NCI-H146 (cell line): ENCODE data around the gene GDF10.

Experiments
- DNase-seq: peaks from one replicate; lab custom pipeline; 2025; lab: John Stamatoyannopoulos, UW

Gene GDF10

DNA sequence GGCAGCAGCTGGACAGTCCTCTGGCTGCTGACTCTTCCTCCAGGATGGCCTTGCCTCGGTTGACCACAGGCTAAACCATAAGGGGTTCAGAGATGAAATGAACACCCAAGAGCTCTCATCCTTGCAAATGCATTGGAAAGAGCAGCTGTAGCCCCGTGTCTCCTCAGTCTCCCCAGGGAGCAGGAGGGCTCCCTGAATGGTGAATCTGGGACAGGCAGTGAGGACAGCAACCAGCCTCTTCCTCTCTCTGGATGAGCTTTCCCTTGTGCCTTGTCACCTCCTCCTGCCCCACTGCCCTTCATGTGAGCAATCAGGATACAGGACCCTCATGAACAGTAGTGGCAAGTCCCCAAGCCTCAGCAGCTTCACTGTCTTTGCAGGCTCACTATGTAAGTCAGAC lies 23.9 kb upstream of the GDF10 start:
- no peak for DNase-seq

DNA sequence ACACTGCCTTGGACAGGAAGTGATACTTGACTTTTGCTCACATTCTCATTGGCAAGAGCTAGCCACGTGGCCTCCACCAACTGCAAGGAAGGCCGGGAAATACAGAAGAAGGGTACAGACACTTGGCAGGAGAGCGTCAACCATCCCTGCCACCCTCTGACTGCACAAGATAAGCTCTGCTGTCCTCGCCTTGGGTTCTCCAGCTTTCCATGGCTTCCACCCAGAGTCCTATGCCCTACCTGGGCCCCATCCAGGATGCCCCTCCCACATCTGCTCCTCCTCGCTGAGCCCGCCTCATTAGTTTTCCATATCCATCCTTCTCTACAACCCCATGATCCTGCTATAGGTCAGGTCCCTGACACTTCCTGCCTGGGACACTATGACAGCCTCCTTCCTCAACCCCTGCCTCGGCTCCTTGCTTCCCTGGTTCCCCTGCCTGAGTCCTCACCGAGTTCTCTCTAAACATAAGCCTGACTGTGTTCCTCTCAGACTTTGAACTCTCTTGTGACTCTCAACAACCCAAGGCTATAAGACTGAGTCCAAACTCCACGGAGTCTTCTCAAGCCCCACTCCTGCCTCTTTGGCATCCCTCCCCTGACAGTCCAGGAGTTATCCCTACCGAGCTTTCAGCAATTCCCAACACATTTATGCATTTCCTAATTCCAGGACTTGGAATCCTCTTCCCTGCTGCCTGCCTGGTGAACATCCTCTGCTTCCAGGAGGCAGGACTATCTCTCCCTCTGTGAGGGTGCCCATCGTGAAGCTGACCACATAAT lies 23.2 kb upstream of the GDF10 start:
- DNase-seq: no peak

DNA sequence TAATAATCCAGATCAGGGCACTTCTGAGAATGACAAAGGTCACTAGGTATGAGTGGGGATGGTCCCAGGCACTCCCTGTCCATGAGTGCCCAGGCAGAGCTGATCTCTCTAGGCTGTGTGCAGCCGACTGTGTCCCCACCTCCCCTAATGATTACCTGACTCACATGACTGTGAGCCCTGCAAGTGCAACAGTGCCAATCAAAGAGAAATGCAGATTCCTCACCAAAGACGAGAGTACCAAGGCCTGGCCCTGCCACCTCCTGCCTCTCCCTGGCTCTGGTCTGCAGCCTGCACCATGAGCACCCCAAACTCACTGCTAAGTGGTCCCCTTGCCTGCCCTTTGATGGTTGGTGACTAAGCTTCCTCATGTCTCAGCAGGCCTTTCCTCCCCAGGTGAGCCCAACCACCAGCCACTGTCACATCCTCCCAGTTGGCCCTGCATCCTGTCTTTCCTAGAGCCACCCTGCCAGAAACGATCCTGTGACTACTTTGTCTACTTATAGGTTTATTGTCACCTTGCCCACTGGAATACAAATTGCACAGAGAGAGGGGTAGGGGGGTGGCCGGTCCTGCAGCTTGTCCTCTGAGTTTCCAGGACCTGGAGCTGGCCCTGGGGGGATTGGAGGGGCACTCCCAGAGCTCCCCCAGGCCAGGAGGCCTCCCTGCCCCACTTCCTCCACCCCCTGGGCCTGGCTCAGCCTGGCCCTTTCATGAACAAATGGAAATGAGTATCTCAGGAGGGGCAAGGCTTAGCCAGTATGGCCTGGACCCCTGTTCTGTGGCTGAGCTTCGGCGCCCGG lies 22.4 kb upstream of the GDF10 start:
- DNase-seq: no peak

- DNase-seq: no peak
Measured at GRCh38 chr10:47278152-47278473, 21.9 kb upstream of the GDF10 start.

- no peak for DNase-seq
Measured at GRCh38 chr10:47278720-47279119, 21.3 kb upstream of the GDF10 start.

GRCh38 chr10:47279276-47279675 lies 20.7 kb upstream of the GDF10 start:
- DNase-seq: no peak

DNA sequence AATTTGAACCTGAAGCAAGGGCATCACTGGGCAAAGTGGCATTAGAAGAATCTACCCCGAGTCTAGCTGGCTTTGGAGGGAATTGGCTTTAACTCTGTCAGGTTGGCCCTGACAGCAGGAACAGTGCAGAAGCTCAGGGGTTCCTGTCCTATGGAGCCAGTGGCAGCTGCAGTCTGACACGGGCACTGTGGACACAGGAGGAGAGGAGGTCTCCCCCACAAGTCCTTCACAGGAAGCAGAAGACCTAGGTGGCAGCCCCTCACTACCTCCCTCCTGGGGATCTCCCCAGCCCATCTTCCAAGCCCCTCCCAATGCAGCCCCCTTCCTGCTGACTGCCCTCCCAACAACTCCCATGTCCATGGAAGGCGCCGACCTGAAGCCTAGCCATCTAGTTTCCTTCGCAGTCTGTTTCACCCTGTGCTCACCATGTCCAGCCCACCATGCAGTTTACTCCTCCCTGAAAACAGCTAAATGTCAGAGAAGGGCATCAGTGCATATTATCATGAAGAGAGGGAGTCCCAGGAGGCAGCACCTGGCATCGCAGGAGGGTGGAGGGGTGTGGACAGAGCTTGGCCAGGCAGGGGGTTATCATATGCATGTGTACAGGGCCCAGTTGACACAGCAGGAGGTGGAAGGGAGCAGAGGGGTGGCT lies 17.9 kb upstream of the GDF10 start:
- peak; percentile 70 for DNase-seq

- no peak for DNase-seq
Measured at GRCh38 chr10:47282657-47283018, 17.4 kb upstream of the GDF10 start.

GRCh38 chr10:47283101-47283630 lies 16.8 kb upstream of the GDF10 start:
- no peak for DNase-seq

DNA sequence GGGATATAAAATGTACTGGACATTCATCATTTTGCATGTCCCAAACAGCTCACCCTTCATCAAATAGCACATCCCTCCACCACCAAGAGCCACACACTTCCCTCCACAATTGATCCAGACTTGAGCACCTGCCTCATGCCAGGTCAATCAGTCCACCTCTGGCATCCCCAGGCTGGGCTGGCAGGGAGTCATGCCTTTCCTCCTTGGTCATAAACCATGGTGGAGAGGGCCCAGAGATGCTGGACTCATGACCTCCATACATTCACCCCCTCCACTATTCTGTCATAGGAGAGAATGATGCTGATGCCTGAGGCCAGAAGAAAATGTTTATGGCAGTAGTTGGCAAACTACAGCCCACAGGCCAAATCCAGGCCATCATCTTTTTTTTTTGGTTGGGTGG lies 16.1 kb upstream of the GDF10 start:
- DNase-seq: no peak

DNA sequence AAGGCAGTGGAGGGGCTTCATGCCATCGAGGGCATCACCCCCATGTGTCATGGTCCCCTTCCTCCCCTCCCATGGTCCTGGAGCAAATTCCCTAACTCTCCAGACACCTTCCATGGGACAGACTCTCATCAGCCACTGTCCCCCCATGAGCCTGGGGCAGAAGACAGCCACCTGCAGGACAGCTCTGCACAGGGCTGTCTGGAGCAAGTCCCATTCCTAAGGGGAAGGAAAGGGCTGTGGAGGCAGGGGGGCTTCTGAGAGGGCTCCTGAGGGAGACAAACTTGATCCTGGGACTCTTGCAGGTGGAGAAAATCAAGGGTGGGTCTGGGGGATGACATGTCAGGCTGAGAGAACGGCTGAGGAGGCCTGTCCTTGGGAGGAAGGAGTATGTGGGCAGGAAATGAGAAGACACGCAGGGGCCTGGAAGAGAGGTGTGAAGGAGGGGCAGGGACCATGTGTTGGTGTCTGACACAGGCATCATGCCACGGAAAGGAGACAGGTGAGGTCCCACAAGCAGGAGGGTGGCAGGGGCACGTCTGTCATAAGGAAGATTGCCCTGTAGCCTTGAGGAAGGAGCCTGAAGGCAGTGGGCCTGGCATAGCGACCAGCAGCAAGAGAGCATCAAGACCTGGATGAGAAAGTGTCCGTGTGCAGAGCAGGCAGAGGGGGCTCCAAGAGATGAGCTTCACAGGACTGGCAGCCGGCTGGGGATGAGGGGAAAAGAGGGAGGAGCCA lies 14.4 kb upstream of the GDF10 start:
- DNase-seq: no peak

DNA sequence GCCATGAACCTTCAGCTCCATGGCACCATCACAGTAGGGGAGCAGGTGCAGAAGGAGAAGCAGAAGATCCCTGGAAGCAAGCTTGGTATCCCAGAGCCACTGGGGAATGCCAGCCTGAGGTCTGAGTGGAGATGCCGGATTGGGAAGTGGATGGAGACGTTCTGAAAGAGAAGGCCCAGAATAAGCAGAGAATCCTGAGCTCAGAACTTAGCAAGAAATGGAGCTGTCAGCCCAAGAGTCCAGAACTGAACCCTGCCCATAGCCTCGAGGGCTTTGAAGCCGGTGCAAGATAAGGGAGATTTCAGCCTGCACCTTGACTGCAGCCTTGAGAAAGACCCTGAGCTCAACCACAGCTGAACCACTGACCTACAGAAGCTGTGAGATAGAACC lies 13.9 kb upstream of the GDF10 start:
- DNase-seq: no peak

GRCh38 chr10:47286591-47287315 lies 13.2 kb upstream of the GDF10 start:
- no peak for DNase-seq

GRCh38 chr10:47287365-47287802 lies 12.6 kb upstream of the GDF10 start:
- no peak for DNase-seq

DNA sequence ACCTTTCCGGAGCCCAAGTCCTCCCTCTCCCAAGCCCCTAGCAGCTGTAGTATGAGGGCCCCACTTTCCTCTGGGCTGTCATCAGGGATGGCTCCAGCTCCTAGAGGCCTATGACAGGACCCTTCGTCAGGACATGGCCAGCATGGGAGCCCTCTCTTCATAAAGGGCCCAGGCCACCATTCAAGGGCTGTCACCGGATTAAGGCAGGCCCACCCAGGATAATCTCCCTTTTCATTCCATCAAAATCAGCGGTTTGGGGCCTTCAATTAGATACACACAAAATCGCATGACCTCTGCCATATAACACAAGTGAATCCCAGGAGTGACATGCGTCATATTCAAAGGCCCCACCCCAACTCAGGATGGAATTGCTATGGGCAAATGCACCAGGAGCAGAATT lies 12.2 kb upstream of the GDF10 start:
- no peak for DNase-seq

DNA sequence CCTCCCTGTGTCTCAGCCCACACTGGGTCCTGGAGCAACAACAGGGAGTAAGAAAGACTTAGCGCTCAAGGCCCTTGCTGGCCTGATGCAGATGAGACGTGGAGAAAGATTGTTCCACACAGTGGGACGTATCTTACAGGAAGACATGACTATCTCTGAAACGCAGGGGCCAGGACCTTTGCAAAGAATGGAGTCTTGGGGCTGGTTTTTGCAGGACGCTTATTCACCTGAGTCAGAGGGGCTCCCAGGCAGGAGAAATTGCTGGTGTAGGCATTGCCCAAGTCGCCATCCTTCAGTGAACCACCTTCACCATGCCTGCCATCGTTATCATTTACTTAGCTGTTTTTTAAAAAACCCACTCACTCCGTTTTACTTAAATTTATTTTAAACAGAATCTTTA lies 11.8 kb upstream of the GDF10 start:
- DNase-seq: no peak

DNA sequence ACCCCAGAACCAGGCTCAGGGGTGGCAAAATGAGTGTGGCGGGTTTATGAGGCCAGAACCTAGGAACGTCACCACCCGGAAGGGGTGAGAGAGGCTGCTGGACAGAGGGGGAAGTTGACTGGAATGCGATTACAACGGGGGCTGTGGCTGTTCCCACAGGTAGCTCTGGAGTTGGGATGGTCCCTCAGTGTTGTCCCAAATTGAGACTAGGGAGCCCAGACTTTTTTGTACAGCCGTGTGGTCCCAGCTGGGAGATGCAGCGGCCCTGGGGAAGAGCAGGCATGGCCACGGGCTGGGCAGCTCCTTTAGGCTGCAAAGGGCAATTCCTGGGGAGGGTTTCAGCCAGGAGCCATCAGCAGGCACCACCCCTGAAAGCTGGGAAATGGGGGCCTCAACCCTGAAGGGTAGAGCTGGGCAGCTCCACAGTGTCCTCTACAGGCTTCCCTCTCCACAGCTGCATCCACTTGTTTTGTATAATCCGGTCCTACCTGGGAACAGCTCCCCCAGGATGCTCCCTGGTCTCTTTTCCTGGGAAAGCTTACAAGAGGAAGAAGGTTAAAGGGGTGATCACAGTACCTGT lies 11.0 kb upstream of the GDF10 start:
- no peak for DNase-seq

DNA sequence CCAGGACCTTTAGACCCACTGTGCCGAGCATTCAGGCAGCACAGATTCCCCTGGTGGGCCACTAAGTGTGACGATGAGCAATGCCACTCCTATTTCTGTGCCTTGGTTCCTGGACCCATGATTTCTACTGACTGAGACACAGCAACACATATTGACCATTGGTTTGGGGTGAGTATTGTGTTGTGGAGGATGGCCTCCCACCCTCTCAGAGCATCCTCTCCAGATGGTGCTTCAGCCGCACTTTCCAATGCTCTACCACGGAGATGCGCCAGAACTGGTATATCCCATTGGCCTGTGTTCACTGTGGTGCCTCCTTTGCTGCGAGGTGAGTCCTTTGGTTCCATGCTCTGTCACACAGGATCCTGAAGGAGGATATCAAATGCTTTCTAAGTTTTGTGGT lies 10.1 kb upstream of the GDF10 start:
- no peak for DNase-seq

- DNase-seq: no peak
Measured at GRCh38 chr10:47290338-47290737, 9.7 kb upstream of the GDF10 start.

- DNase-seq: no peak
Measured at GRCh38 chr10:47291682-47292081, 8.3 kb upstream of the GDF10 start.

GRCh38 chr10:47294057-47294456 lies 5.9 kb upstream of the GDF10 start:
- DNase-seq: no peak
